Panc1 (cell line): Measurements from ENCODE around the gene SLC19A3.

Experiments
- CTCF ChIP-seq: fragments of 450-650 bp; IDR thresholded peaks from 2 replicates; pipeline ENCODE4 v1.5.1; 2017; ENCODE audit warnings: mild to moderate bottlenecking
- REST ChIP-seq, 2 experiments: IDR thresholded peaks; 2 replicates each; pipeline ENCODE4 v1.6.1; 2011 to 2012; ENCODE audit warnings: low read depth in 2 of 2, control low read depth in 1 of 2, low read length in 1 of 2, mild to moderate bottlenecking in 1 of 2, moderate library complexity in 1 of 2; ENCODE audit not compliant: insufficient read depth in 1 of 2
- TCF7L2 ChIP-seq: IDR thresholded peaks from 2 replicates; pipeline ENCODE4 v1.6.1; 2011; ENCODE audit warnings: mild to moderate bottlenecking, low read depth, low read length, inconsistent platforms

DNA sequence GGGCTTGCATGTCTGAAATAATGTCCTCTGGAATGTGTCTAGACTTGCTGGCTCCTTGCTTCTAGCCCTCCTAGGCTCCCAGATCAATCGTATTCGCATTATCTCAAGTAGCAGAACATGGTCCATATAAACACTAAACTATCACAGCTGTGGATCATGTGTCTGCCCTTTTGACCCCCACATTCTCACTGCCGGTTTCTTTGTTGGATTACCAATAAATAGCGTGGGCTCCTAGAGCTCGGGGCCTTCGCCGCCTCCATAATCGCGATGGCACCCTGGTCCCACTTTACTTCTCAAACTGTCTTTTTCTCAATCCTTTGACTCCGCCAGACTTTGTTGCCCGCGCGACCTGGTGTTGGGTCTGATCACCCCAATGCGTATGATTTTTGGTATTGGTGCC, 21.5 kb upstream of the SLC19A3 start:
- no peak for TF ChIP-seq CTCF
- TF ChIP-seq REST (IDR thresholded peaks at IDR 0.05; ENCODE audit: insufficient read depth in 1 of 2, low read depth in 2 of 2, low read length in 1 of 2), result no peak
- TF ChIP-seq TCF7L2, result no peak
